Subcutaneous adipose tissue (tissue), 4 donors: ENCODE data around the gene GALE. TPM values are rescaled to one million over a fixed set of nuclear protein-coding genes. Genes with fewer than 3 reads are reported as not detected.

Experiments
- total RNA-seq, 4 donors: library from RNA; depleted of rRNA; stranded (reverse); fragments of >200 nt; gene quantifications; one replicate each; pipeline ENCODE4 v1.1.0, GENCODE V29; 2016
- TF ChIP-seq, protein P1 (sequence below): fragments of 450-650 bp; IDR thresholded peaks from one replicate; pipeline ENCODE4 v1.5.1; 2016; ENCODE audit warnings: low read depth, mild to moderate bottlenecking, control low read depth, antibody characterized with exemption, moderate library complexity

Gene GALE
- total RNA-seq, 4 donors from 2014 or later: 11.9 to 15.8 (median 13.9) TPM

DNA sequence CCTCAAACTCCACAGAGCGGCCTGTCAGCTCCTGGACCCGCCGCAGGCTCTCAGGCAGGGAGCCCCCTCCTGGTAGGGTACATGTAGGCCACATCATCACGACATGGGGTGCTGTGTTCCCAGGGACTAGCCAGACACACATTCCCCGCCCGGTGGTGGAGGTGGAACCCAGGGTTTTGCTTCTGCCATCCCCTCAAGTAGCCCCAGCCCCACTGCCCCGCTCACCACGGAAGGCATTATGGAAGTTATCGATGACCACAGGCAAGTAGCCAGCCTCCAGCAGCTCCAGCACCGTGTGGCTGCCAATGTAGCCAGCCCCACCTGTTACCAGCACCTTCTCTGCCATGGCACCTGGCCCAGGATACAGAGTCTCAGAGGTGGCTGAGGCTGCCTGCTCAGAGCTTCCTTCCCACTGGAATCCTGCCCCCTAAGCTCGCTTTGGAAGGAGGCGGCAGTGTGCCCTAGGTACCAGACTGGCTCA, 1.9 kb downstream of the GALE start:
- TF ChIP-seq, protein P1, sequence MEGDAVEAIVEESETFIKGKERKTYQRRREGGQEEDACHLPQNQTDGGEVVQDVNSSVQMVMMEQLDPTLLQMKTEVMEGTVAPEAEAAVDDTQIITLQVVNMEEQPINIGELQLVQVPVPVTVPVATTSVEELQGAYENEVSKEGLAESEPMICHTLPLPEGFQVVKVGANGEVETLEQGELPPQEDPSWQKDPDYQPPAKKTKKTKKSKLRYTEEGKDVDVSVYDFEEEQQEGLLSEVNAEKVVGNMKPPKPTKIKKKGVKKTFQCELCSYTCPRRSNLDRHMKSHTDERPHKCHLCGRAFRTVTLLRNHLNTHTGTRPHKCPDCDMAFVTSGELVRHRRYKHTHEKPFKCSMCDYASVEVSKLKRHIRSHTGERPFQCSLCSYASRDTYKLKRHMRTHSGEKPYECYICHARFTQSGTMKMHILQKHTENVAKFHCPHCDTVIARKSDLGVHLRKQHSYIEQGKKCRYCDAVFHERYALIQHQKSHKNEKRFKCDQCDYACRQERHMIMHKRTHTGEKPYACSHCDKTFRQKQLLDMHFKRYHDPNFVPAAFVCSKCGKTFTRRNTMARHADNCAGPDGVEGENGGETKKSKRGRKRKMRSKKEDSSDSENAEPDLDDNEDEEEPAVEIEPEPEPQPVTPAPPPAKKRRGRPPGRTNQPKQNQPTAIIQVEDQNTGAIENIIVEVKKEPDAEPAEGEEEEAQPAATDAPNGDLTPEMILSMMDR: no peak

DNA sequence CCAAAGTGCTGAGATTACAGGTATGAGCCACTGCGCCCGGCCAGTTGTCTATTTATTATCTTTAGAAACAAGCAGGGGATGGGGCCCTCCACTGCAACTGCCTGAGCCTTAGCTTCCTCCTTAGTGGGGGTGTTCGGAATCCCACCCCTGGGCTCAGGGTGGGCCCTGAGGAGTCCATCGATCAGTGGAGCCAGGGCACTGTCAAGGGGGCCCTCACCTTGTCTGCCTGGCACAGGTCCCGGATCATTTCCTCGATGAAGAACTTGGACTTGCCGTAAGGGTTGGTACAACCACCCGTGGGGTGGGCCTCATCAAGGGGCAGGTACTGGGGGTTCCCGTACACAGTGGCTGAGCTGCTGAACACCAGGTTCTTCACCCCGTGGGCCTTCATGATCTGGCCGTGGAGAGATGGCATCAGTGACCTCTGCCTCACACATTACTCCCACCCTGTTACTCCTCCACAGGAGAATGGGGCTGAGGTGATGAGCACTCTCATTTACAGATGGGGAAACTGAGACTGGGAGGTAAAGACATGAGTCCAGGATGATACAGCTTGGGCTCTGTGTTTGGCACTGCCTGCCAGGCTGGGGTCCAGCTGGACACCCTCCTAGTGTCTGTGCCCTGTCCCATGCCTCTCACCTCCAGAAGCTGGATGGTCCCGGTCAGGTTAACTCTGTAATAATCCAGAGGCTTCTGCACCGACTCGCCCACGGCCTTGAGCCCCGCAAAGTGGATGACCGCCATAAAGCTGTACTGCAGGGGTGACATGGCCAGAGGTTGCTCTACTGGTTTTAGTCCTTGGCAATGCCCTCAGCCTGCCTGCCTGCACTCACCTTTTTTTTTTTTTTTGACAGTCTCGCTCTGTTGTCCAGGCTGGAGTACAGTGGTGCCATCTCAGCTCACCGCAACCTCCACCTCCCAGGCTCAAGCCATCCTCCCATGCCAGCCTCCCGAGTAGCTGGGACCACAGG, 2.8 kb downstream of the GALE start:
- TF ChIP-seq, protein P1: no peak

DNA sequence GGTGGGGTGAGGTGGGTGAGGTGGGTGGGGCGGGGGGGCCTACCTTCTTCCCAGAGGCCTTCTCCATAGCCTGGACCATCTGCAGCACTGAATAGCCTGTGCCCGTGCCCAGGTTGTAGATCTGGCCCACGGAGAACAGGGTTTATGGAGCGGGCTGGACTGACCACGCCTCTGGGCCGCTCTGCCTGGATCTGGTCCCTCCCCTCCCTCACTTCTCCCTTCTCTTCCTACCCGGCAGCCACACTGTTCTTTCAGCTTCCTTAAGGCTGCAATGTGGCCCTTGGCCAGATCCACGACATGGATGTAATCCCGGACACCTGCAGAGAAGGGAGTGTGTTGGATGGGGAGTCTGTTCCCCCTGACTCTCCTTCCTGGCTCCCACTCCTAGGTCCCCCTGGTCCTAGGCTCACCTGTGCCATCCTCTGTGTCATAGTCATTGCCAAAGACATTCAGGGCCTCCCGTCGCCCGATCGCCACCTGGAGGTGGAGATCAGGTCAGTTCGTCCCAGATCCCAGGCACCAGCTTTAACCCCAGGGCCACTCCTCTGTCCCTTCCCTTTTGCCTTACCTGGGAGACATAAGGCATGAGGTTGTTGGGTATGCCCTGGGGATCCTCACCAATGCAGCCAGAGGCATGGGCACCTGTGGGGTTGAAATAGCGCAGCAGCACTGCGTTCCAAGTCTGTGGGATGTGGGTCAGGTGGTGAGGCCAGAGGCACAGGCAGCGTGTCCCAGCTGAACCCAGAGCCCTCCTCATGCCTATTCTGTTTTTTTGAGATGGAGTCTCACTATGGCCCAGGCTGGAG, 3.9 kb downstream of the GALE start:
- TF ChIP-seq, protein P1: no peak

DNA sequence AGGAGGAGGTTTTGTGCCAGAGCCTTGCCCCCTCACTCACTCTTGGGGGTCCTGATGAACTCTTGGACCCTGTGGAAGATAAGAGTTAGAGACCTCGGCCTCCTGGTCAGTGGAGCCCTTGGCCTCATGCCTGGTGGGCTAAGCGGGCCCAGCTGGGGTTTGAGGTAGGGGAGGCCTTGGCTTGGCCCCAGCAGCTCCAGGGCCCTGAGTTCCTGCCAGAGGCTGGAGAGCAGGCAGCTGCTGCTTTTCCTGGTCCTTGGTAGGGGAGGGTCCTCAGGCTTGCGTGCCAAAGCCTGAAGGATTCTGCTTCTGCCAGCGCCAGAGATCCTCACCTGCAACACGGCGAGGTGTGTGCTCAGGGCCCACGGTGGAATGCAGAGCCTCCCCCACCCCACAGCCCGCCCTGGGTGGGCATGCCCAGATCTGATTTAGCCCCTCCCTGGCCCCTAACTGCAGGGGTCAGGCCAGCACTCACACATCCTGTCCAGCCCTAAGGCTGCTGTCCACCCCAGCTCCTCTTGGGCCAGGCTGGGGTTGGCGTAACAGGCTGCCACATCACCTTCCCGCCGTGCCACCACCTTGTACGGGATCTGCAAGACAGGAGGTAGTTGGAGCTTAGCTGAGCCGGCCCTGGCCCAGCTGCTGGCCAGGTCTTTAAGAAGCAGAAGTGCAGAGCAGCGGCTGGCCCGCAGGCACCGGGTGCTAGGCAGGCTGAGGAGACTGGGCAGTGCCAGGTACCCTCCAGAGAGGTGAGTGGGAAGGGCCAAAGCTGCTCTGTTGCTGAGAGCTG, 4.7 kb downstream of the GALE start:
- TF ChIP-seq, protein P1: no peak

DNA sequence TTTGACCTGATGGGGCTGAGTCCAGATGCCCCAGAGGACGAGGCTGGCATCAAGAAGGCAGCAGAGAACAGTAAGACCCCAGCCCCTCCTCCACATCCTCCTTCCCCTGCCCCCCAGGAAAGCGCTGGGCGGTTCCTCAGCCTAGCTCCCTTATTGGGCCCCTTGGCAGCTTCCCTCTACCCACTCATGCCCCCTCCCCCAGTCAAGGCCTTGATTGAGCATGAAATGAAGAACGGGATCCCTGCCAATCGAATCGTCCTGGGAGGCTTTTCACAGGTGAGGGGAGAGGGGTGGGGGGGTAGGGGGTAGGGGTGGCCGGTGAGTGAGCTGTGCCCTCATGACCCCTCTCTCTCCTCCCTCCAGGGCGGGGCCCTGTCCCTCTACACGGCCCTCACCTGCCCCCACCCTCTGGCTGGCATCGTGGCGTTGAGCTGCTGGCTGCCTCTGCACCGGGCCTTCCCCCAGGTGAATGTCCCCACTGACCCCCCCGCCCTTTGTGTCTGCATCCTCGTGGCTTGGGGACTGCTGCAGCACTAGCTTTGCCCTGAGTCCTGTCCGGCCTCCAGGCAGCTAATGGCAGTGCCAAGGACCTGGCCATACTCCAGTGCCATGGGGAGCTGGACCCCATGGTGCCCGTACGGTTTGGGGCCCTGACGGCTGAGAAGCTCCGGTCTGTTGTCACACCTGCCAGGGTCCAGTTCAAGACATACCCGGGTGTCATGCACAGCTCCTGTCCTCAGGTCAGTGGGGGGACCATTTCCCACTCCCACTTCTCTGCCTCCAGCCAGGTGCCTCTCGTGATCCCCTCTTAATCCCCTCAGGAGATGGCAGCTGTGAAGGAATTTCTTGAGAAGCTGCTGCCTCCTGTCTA, 6.5 kb downstream of the GALE start:
- TF ChIP-seq, protein P1: no peak

DNA sequence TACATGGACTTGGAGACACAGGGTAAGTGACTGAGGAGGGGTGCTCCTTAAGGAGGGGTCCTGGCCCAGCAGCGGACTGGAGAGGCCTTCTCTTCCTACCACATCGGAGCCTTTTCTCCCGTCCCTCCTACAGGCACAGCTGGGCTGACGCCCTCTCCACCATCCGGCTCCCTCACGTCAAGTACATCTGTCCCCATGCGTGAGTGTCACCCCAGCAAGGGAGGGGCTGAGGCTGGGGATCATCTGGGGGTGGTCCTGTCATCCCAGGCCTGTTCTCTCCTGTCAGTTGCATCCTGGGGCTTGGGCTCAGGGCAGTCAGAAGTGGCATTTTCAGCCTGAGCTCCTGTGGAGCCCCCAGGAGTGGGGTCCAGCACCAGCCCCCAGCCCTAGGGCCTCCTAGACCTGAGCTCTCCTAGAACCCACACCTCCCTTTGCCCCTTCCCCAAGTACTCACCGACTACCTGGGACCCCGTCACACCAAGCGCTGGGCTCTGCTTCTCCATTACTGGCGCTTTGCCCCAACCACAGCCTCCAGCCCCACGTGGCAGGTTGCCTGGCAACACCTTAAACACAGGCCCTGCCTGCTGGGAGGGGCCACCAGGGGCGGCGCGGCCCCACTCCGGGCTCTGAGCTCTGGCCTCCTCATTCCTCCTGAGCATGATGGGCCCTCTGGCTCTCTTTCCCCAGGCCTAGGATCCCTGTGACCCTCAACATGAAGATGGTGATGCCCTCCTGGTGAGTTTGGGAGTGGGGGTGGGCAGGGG, 7.4 kb downstream of the GALE start:
- TF ChIP-seq, protein P1: no peak
